Vagina (tissue), 2 donors: ENCODE data around the gene ERCC6L2. TPM values are rescaled to one million over a fixed set of nuclear protein-coding genes. Genes with fewer than 3 reads are reported as not detected.

Experiments
- DNase-seq, 2 donors: peaks; one replicate each; pipeline ENCODE4 v3.0.0-alpha.2; 2017; ENCODE audit errors: extremely low spot score in 2 of 2
- H3K27ac ChIP-seq: fragments of 200-600 bp; sonication (generic); one replicate; pipeline ENCODE4 v1.5.1; 2019
- H3K27me3 ChIP-seq: fragments of 200-600 bp; sonication (generic); one replicate; pipeline ENCODE4 v1.5.1; 2019
- H3K36me3 ChIP-seq, 2 donors: fragments of 200-600 bp; sonication (generic); one replicate each; pipeline ENCODE4 v1.5.1; 2017 to 2019
- H3K4me1 ChIP-seq: fragments of 200-600 bp; sonication (generic); one replicate; pipeline ENCODE4 v1.5.1; 2019
- H3K4me3 ChIP-seq, 2 donors: fragments of 200-600 bp; sonication (generic); 1 replicate in 1 of 2; 2 replicates in 1 of 2; pipeline ENCODE4 v1.5.1; 2016 to 2019
- H3K9me3 ChIP-seq: fragments of 200-600 bp; sonication (generic); one replicate; pipeline ENCODE4 v1.5.1; 2019
- POLR2A ChIP-seq, 2 donors: fragments of 450-650 bp; IDR thresholded peaks; one replicate each; pipeline ENCODE4 v1.6.1; 2017; ENCODE audit warnings: antibody characterized with exemption in 2 of 2, mild to moderate bottlenecking in 2 of 2, moderate library complexity in 2 of 2
- POLR2AphosphoS5 ChIP-seq, 2 donors: sonication (generic); formaldehyde crosslinking; IDR thresholded peaks; one replicate each; pipeline ENCODE4 v1.9.0; 2017; ENCODE audit warnings: antibody characterized with exemption in 2 of 2, mild to moderate bottlenecking in 2 of 2, low read depth in 1 of 2; ENCODE audit not compliant: insufficient read depth in 1 of 2
- intact Hi-C: fragments of 100-400 bp; cut with DNase I; formaldehyde crosslinking; loops from one replicate; pipeline ENCODE4 v1.15.1; 2023
- total RNA-seq: library from RNA; depleted of rRNA; stranded (reverse); fragments of >200 nt; gene quantifications from one replicate; pipeline ENCODE4 v1.2.3, GENCODE V29; 2016
- TF ChIP-seq, protein P1 (sequence below), 3 experiments: fragments of 450-650 bp in 2 of 3; fragments of 200-600 bp in 1 of 3; sonication (generic) in 1 of 3; IDR thresholded peaks; one replicate each; pipeline ENCODE4 v1.5.1; 2017 to 2019; ENCODE audit warnings: antibody characterized with exemption in 3 of 3, mild to moderate bottlenecking in 2 of 3, moderate library complexity in 2 of 3

Gene ERCC6L2
- total RNA-seq, 1 donor from 2014 or later = 59.2 TPM

DNA sequence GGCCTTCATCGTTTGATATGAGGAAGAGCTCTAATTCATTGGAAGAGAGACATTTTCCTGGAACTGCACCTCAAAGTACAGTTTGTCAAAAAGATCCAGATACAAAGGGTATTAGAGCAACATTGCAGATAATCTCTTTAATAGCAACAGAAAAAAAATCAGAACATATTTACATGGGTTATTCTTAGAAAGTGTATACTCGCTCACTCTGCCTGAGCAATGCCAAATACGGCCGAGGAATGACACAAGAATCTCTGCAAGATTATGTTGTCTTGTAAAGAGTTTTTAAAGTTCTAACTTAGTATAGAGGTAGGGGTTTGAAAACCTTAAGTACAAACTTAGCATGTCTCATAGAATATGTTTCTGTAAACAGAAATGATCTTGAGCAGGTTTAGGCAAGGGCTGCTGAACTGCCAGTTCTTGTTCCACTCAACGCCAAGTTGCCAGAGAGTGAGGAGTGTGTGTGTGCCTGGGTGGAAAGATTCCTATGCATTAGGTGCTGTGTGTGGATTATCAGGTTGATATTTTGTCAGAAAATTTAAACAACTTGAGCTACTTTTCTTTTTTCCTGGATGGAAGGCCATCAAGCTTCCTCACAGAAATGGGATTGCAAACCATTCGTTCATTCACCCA is 41.8 kb upstream of the ERCC6L2 start:
- Histone ChIP-seq H3K27ac (no peak overlapping the region), H3K9me3 (no peaks in the 10 kb centered on the region), H3K27me3 (no peaks in the 10 kb centered on the region), H3K4me3 (no peak overlapping the region), H3K4me1 (peaks cover 16% of the 10 kb centered on the region), H3K36me3 (no peaks in the 10 kb centered on the region)
- no peak for TF ChIP-seq POLR2A (IDR thresholded peaks at IDR 0.05)
- TF ChIP-seq, protein P1, sequence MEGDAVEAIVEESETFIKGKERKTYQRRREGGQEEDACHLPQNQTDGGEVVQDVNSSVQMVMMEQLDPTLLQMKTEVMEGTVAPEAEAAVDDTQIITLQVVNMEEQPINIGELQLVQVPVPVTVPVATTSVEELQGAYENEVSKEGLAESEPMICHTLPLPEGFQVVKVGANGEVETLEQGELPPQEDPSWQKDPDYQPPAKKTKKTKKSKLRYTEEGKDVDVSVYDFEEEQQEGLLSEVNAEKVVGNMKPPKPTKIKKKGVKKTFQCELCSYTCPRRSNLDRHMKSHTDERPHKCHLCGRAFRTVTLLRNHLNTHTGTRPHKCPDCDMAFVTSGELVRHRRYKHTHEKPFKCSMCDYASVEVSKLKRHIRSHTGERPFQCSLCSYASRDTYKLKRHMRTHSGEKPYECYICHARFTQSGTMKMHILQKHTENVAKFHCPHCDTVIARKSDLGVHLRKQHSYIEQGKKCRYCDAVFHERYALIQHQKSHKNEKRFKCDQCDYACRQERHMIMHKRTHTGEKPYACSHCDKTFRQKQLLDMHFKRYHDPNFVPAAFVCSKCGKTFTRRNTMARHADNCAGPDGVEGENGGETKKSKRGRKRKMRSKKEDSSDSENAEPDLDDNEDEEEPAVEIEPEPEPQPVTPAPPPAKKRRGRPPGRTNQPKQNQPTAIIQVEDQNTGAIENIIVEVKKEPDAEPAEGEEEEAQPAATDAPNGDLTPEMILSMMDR (IDR thresholded peaks at IDR 0.05) = no peak
- no peak for TF ChIP-seq POLR2AphosphoS5 (IDR thresholded peaks at IDR 0.05; ENCODE audit: insufficient read depth in 1 of 2, low read depth in 1 of 2)
- no peak for DNase-seq
- intact Hi-C loops = no loop called here

DNA sequence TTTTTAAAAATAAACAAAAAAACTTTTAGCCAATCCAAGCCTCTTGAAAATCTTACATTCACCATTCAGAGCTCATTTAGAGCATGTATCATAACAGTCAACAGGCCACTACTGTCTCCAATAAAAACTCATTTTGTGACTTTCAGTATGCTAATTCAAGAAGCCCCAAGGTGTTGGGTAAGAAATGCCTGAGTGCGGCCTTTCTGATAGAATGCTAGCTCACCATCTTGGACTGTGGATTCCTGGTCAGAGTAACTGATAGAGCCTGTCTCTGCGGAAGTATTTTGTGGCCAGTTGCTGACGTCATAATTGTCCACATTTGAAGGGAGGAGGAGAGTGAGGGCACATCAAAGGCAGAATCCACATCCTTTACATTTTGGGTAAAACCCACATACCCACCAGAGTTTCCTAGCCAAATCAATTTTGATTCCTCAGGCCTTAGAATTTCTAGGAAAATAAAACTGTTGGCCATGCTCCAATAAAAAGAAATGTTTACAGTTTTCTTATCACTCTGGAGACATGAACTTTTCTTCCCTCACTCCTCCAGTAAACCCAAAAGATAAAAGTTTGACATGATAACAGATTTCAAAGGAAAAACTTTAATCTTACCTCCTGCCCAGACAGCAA is 41.1 kb upstream of the ERCC6L2 start:
- no peak for DNase-seq
- H3K9me3 ChIP-seq = no peaks in the 10 kb centered on the region
- no peak overlapping the region for H3K27ac ChIP-seq
- no peaks in the 10 kb centered on the region for H3K27me3 ChIP-seq
- H3K4me1 ChIP-seq = peaks cover 16% of the 10 kb centered on the region
- intact Hi-C loops = no loop called here
- no peaks in the 10 kb centered on the region for H3K36me3 ChIP-seq
- no peak for TF ChIP-seq POLR2A (IDR thresholded peaks at IDR 0.05)
- TF ChIP-seq, protein P1 (IDR thresholded peaks at IDR 0.05) = no peak
- H3K4me3 ChIP-seq = no peak overlapping the region

DNA sequence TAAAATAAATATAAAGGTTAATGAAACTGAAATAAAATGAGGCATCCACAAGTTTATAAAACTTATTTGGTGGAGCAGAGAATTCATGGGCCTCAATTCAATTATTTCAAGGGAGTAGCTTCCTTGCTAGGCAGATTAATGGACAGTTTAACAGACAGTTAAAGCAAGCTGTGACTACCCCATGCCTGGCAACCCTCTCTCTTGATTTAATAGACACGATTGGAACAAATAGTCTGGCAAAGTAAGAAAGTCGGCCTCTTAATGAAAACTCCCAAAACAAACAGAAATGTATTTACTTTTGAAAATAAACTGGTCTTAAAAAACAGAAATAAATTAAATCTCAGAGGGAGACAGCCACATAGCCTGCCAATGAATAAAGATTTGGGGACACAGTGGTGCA is 40.1 kb upstream of the ERCC6L2 start:
- Histone ChIP-seq H3K4me3 (no peak overlapping the region), H3K4me1 (peaks cover 16% of the 10 kb centered on the region), H3K27ac (no peak overlapping the region), H3K9me3 (no peaks in the 10 kb centered on the region), H3K27me3 (no peaks in the 10 kb centered on the region), H3K36me3 (no peaks in the 10 kb centered on the region)
- DNase-seq = no peak
- intact Hi-C loops = no loop called here
- TF ChIP-seq POLR2AphosphoS5 (IDR thresholded peaks at IDR 0.05; ENCODE audit: insufficient read depth in 1 of 2, low read depth in 1 of 2) = no peak
- no peak for TF ChIP-seq POLR2A (IDR thresholded peaks at IDR 0.05)
- TF ChIP-seq, protein P1 (IDR thresholded peaks at IDR 0.05) = no peak

DNA sequence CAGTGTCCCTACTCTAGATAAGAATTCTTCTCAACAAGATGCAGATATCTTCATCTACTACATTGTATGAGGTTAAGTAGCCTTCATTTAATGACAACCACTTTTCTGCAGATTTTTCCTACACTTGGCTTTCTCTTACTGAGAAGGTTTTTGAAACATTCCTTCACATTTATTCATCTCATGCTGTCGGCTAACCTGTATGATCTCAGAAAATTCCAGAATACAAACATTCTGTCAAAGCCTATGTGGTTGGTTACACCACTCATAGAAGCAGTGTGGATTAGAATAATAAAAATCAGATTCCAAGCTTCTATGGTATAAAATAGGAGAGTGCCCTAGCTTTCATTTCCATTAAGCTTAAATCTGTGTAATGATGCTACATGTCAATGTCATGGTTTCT is 39.4 kb upstream of the ERCC6L2 start:
- no peaks in the 10 kb centered on the region for H3K9me3 ChIP-seq
- H3K4me1 ChIP-seq = peaks cover 16% of the 10 kb centered on the region
- intact Hi-C loops = no loop called here
- H3K27me3 ChIP-seq = no peaks in the 10 kb centered on the region
- DNase-seq = no peak
- H3K27ac ChIP-seq = no peak overlapping the region
- TF ChIP-seq POLR2A (IDR thresholded peaks at IDR 0.05) (no peak), POLR2AphosphoS5 (IDR thresholded peaks at IDR 0.05; ENCODE audit: insufficient read depth in 1 of 2, low read depth in 1 of 2) (no peak)
- TF ChIP-seq, protein P1 (IDR thresholded peaks at IDR 0.05) = no peak
- no peaks in the 10 kb centered on the region for H3K36me3 ChIP-seq
- no peak overlapping the region for H3K4me3 ChIP-seq

DNA sequence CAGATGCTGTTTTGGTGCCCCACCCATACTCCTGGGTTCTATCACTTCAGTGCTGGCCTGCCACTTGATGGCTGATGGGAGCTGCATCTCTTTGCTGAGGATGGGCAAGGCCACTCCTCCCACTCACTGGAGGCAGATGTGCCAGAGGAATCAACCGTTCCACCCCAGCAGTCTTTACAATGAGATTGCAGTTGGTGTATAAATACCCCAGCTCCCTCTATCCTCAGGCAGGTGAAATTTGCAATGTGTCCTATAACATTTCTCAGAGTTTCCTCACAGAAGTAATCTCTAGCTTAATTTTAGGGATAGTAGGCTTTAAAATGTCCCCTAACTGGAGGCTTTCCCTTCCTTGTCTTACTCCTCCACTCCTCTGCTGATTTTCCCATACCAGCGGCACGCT is 36.5 kb upstream of the ERCC6L2 start:
- TF ChIP-seq, protein P1 (IDR thresholded peaks at IDR 0.05) = no peak
- no peak for TF ChIP-seq POLR2A (IDR thresholded peaks at IDR 0.05)
- no peak for TF ChIP-seq POLR2AphosphoS5 (IDR thresholded peaks at IDR 0.05; ENCODE audit: insufficient read depth in 1 of 2, low read depth in 1 of 2)
- Histone ChIP-seq H3K4me1 (peaks cover 16% of the 10 kb centered on the region), H3K27me3 (no peaks in the 10 kb centered on the region), H3K27ac (no peak overlapping the region), H3K36me3 (no peaks in the 10 kb centered on the region), H3K9me3 (no peaks in the 10 kb centered on the region), H3K4me3 (no peak overlapping the region)
- intact Hi-C loops = no loop called here
- DNase-seq = no peak
